Caki2 (cell line): ENCODE data around the gene FLT3LG. TPM values are rescaled to one million over a fixed set of nuclear protein-coding genes. Genes with fewer than 3 reads are reported as not detected.

ENCODE experiments used
- DNase-seq: peaks from one replicate; pipeline ENCODE4 v3.0.0-alpha.2; 2015; ENCODE audit warnings: low read depth
- in situ Hi-C: cut with HindIII; loops from 2 replicates; pipeline ENCODE4 v1.10.0; 2016; ENCODE audit warnings: low sequenced_read_pairs, low pct_unique_long_range_greater_than_20kb, mixed read lengths
- total RNA-seq: library from RNA; depleted of rRNA; stranded (reverse); fragments of >200 nt; shearing (Covaris generic); gene quantifications from 2 replicates; pipeline ENCODE4 v1.2.3, GENCODE V29; 2014; ENCODE audit warnings: low replicate concordance; rRNA removed

The FLT3LG gene
- total RNA-seq: 0.35 and 0.71 TPM in 2 replicates

- peak; percentile 57 for DNase-seq
- in situ Hi-C loops: no loop called here
These were observed at the start of gene FLT3LG for GRCh38 chr19:49473868-49474541. Gene FLT3LG, plus strand, starts transcription at chr19:49474215. Its CDS starts 425 bp downstream, at chr19:49474640.

GRCh38 chr19:49425178-49425577 is 48.8 kb upstream of the FLT3LG start, which contains the start of gene GFY:
Gene GFY, plus strand, starts transcription at chr19:49425388. Its CDS starts 1,043 bp downstream, at chr19:49426431.
- in situ Hi-C loops: no loop called here
- DNase-seq: no peak

- no peak for DNase-seq
- in situ Hi-C loops: no loop called here
These were observed 48.0 kb upstream of the FLT3LG start for GRCh38 chr19:49425922-49426592.

GRCh38 chr19:49427339-49427738 is 46.7 kb upstream of the FLT3LG start:
- in situ Hi-C loops: no loop called here
- DNase-seq: no peak

GRCh38 chr19:49427855-49428546 is 46.0 kb upstream of the FLT3LG start:
- no peak for DNase-seq
- in situ Hi-C loops: no loop called here

- no peak for DNase-seq
- in situ Hi-C loops: no loop called here
These were observed 45.2 kb upstream of the FLT3LG start for GRCh38 chr19:49428547-49429451.

- in situ Hi-C loops: no loop called here
- no peak for DNase-seq
These were observed 43.8 kb upstream of the FLT3LG start for GRCh38 chr19:49430172-49430677.

- in situ Hi-C loops: no loop called here
- DNase-seq: no peak
These were observed 43.2 kb upstream of the FLT3LG start for GRCh38 chr19:49430678-49431329.

- in situ Hi-C loops: no loop called here
- DNase-seq: no peak
These were observed 42.7 kb upstream of the FLT3LG start for GRCh38 chr19:49431330-49431749.

- DNase-seq: no peak
- in situ Hi-C loops: no loop called here
These were observed 41.6 kb upstream of the FLT3LG start for GRCh38 chr19:49432141-49433073.

GRCh38 chr19:49433240-49433901 is 40.6 kb upstream of the FLT3LG start:
- in situ Hi-C loops: no loop called here
- no peak for DNase-seq

- in situ Hi-C loops: no loop called here
- DNase-seq: no peak
These were observed 39.0 kb upstream of the FLT3LG start for GRCh38 chr19:49434907-49435583.

GRCh38 chr19:49435670-49436069 is 38.3 kb upstream of the FLT3LG start:
- no peak for DNase-seq
- in situ Hi-C loops: no loop called here

- in situ Hi-C loops: no loop called here
These were observed 37.5 kb upstream of the FLT3LG start for GRCh38 chr19:49436381-49437017.

GRCh38 chr19:49437231-49437630 is 36.8 kb upstream of the FLT3LG start:
- in situ Hi-C loops: no loop called here
- no peak for DNase-seq

More at GRCh38 chr19:49436381-49437017, 37.5 kb upstream of the FLT3LG start:
- DNase-seq: no peak
